Gastroesophageal sphincter (tissue), 4 donors: ENCODE data around the gene SHH. TPM values are rescaled to one million over a fixed set of nuclear protein-coding genes. Genes with fewer than 3 reads are reported as not detected.

Experiments used
- ATAC-seq: fragments of 150-250 bp; one replicate; pipeline ENCODE4 v1.9.1; 2016; ENCODE audit warnings: mild to moderate bottlenecking, moderate library complexity
- H3K27ac ChIP-seq, 4 donors: fragments of 200-600 bp; sonication (generic) in 3 of 4; 1 replicate in 3 of 4; 2 replicates in 1 of 4; pipeline ENCODE4 v1.5.1; 2016 to 2019
- H3K27me3 ChIP-seq: fragments of 200-600 bp; sonication (generic); one replicate; pipeline ENCODE4 v1.5.1; 2019
- H3K36me3 ChIP-seq, 2 donors: fragments of 200-600 bp; sonication (generic); one replicate each; pipeline ENCODE4 v1.5.1; 2019; ENCODE audit warnings: control low read depth in 1 of 2
- H3K4me1 ChIP-seq, 3 donors: fragments of 200-600 bp; sonication (generic); 1 replicate in 2 of 3; 2 replicates in 1 of 3; pipeline ENCODE4 v1.5.1; 2016 to 2019; ENCODE audit warnings: control low read depth in 2 of 3
- H3K4me3 ChIP-seq, 2 donors: fragments of 200-600 bp; sonication (generic); one replicate each; pipeline ENCODE4 v1.5.1; 2019; ENCODE audit warnings: mild to moderate bottlenecking in 1 of 2, moderate library complexity in 1 of 2
- H3K9me3 ChIP-seq, 3 donors: fragments of 200-600 bp; sonication (generic); one replicate each; pipeline ENCODE4 v1.5.1; 2017 to 2019; ENCODE audit warnings: control low read depth in 2 of 3
- EP300 ChIP-seq: sonication (generic); formaldehyde crosslinking; IDR thresholded peaks from one replicate; pipeline ENCODE4 v1.6.1; 2017; ENCODE audit warnings: antibody characterized with exemption, mild to moderate bottlenecking
- POLR2A ChIP-seq, 2 donors: fragments of 450-650 bp; IDR thresholded peaks; one replicate each; pipeline ENCODE4 v1.6.1; 2017; ENCODE audit warnings: antibody characterized with exemption in 2 of 2, mild to moderate bottlenecking in 2 of 2, moderate library complexity in 1 of 2
- POLR2AphosphoS5 ChIP-seq: sonication (generic); formaldehyde crosslinking; IDR thresholded peaks from one replicate; pipeline ENCODE4 v1.6.1; 2017; ENCODE audit warnings: antibody characterized with exemption
- WGBS, 2 donors: methylation state at CpG; one replicate each; pipeline ENCODE4 v1.1.5; 2018; ENCODE audit warnings: low coverage in 1 of 2; 5-methylcytosine and 5-hydroxymethylcytosine counted together
- total RNA-seq, 4 donors: library from RNA; depleted of rRNA; stranded (reverse); fragments of >200 nt; gene quantifications; one replicate each; pipeline ENCODE4 v1.1.0, GENCODE V29; 2016
- TF ChIP-seq, protein P1 (sequence below), 4 experiments: fragments of 200-600 bp in 2 of 4; fragments of 450-650 bp in 2 of 4; sonication (generic) in 1 of 4; IDR thresholded peaks; one replicate each; pipeline ENCODE4 v1.5.1; 2017 to 2019; ENCODE audit warnings: antibody characterized with exemption in 4 of 4, mild to moderate bottlenecking in 2 of 4, moderate library complexity in 2 of 4

SHH gene
- total RNA-seq, 4 donors from 2014 or later = 0.08 TPM; not detected in 3

GRCh38 chr7:155814316-155815276 lies 2.3 kb upstream of the SHH start:
- ATAC-seq = no peak

GRCh38 chr7:155813546-155814315 lies 1.5 kb upstream of the SHH start:
- peaks cover 100% of the 10 kb centered on the region for H3K27me3 ChIP-seq

More at GRCh38 chr7:155814316-155815276, 2.3 kb upstream of the SHH start:
- Histone ChIP-seq H3K9me3 (no peaks in the 10 kb centered on the region), H3K36me3 (no peaks in the 10 kb centered on the region), H3K27me3 (peaks cover 99% of the 10 kb centered on the region), H3K4me3 (no peak overlapping the region), H3K4me1 (peaks cover 0 to 27% (median 4%) of the 10 kb centered on the region in 3 donors), H3K27ac (no peak overlapping the region)
- WGBS, 2 donors = 0 to 4% methylated on average over 4 of the region's 22 CpGs
- TF ChIP-seq, protein P1, sequence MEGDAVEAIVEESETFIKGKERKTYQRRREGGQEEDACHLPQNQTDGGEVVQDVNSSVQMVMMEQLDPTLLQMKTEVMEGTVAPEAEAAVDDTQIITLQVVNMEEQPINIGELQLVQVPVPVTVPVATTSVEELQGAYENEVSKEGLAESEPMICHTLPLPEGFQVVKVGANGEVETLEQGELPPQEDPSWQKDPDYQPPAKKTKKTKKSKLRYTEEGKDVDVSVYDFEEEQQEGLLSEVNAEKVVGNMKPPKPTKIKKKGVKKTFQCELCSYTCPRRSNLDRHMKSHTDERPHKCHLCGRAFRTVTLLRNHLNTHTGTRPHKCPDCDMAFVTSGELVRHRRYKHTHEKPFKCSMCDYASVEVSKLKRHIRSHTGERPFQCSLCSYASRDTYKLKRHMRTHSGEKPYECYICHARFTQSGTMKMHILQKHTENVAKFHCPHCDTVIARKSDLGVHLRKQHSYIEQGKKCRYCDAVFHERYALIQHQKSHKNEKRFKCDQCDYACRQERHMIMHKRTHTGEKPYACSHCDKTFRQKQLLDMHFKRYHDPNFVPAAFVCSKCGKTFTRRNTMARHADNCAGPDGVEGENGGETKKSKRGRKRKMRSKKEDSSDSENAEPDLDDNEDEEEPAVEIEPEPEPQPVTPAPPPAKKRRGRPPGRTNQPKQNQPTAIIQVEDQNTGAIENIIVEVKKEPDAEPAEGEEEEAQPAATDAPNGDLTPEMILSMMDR (IDR thresholded peaks at IDR 0.05) = no peak
- no peak for TF ChIP-seq EP300
- no peak for TF ChIP-seq POLR2AphosphoS5
- TF ChIP-seq POLR2A (IDR thresholded peaks at IDR 0.05) = no peak

DNA sequence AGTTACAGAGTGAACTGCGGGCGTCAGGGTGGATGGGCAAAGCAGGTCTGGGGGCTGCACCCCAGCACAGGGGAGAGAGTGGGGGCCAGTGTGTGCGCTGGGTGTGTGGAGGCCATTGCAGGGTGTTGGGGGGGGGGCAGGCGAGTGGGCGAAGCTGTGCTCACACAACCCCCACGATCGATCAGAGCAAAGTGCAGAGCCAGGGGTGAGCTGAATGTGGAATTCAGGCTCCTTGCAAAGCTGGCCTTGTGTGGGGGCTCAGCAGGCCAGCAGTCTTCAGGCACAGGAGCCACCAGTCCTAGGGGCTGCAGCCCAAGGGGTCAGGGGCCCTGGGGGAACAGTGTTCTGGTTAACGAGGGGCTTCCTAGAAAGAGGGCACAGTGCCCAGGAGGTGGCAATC lies 862 bp upstream of the SHH start:
- ATAC-seq = no peak
- 0% methylated on average over 1 to 3 of the region's 8 CpGs for WGBS, 2 donors
- Histone ChIP-seq H3K4me1 (peaks cover 0 to 42% (median 11%) of the 10 kb centered on the region in 3 donors), H3K27me3 (peaks cover 100% of the 10 kb centered on the region), H3K36me3 (no peaks in the 10 kb centered on the region), H3K9me3 (no peaks in the 10 kb centered on the region), H3K4me3 (no peak overlapping the region), H3K27ac (no peak overlapping the region)
- TF ChIP-seq POLR2A (IDR thresholded peaks at IDR 0.05) (no peak), EP300 (no peak), POLR2AphosphoS5 (no peak)
- TF ChIP-seq, protein P1 (IDR thresholded peaks at IDR 0.05) = no peak

More at GRCh38 chr7:155813546-155814315, 1.5 kb upstream of the SHH start:
- peaks cover 0 to 35% (median 8%) of the 10 kb centered on the region in 3 donors for H3K4me1 ChIP-seq
- no peaks in the 10 kb centered on the region for H3K36me3 ChIP-seq
- TF ChIP-seq POLR2A (IDR thresholded peaks at IDR 0.05) (no peak), EP300 (no peak), POLR2AphosphoS5 (no peak)
- no peaks in the 10 kb centered on the region for H3K9me3 ChIP-seq
- no peak overlapping the region for H3K4me3 ChIP-seq
- H3K27ac ChIP-seq = no peak overlapping the region
- ATAC-seq = no peak
- WGBS, 2 donors = 6% methylated on average over 6 to 7 of the region's 19 CpGs

DNA sequence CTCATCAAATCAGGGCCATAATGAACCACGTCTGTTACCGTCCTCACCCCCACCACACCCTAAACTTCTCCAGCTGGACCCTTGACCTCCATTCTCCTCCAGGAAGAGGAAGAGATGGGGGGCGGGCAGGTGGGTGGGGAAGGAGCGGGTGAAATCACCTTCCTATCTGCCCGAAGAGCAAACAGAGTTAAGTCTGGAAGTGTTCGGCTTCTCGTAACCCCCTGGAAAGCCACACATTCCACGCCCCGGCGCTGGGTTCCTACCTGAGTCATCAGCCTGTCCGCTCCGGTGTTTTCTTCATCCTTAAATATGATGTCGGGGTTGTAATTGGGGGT lies 736 bp downstream of the SHH start:
- Histone ChIP-seq H3K36me3 (no peaks in the 10 kb centered on the region), H3K4me1 (peaks cover 0 to 54% (median 11%) of the 10 kb centered on the region in 3 donors), H3K27me3 (peaks cover 100% of the 10 kb centered on the region), H3K9me3 (no peaks in the 10 kb centered on the region), H3K27ac (no peak overlapping the region), H3K4me3 (no peak overlapping the region)
- 0 to 4% methylated on average over 6 of the region's 13 CpGs for WGBS, 2 donors
- no peak for TF ChIP-seq EP300
- no peak for ATAC-seq

DNA sequence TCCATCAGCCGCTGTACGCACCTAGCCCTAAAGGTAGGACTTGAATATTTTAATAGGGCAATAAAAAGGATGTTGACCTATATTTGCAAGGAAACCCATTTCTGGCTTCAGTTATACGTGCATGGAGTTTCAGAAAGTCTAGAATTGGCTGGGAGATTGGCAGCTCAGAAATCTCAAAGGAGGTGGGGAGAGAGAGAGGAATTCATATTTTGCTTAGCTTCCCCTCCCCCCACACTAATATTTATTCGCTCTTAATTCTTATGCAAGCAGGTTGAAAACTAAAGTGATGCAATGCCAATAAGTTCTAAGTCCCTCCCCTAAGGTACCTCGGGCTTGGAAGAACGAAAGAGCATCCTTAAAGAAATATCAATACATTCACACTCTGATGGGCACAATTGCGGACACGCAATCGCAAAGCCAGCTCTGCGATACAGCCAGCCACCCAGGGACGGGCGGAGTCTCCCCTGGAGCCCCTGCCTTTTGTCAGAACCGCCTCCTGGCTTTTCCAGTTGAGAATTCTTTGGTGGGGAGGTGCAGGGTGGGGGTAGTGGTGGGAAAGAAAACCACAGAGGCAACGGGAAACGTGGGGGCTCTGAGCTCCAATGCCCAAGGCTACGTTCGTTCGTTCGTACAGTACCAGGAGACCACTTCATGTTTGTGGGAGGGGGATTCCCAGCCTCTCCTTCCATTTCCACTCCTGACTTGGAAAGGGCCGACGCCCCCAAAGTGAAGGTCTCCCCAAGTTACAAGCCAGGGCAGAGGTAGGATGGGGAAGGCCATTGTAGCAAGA lies 1.3 kb downstream of the SHH start:
- no peak overlapping the region for H3K4me3 ChIP-seq
- no peaks in the 10 kb centered on the region for H3K36me3 ChIP-seq
- WGBS, 2 donors = 0 to 10% methylated on average over 6 of the region's 21 CpGs
- no peak overlapping the region for H3K27ac ChIP-seq
- peaks cover 100% of the 10 kb centered on the region for H3K27me3 ChIP-seq
- H3K9me3 ChIP-seq = no peaks in the 10 kb centered on the region
- TF ChIP-seq EP300 (no peak), POLR2A (IDR thresholded peaks at IDR 0.05) (no peak), POLR2AphosphoS5 (no peak)
- TF ChIP-seq, protein P1 (IDR thresholded peaks at IDR 0.05) = no peak
- H3K4me1 ChIP-seq = peaks cover 0 to 59% (median 12%) of the 10 kb centered on the region in 3 donors
- no peak for ATAC-seq
